Tibial nerve (tissue), 4 donors: ENCODE data around the gene BRD3OS. TPM values are rescaled to one million over a fixed set of nuclear protein-coding genes. Genes with fewer than 3 reads are reported as not detected.

Experiments
- DNase-seq, 2 donors: peaks; one replicate each; pipeline ENCODE4 v3.0.0-alpha.2; 2019; ENCODE audit warnings: low spot score in 2 of 2
- H3K27ac ChIP-seq, 4 donors: fragments of 200-600 bp; sonication (generic) in 3 of 4; one replicate each; pipeline ENCODE4 v1.5.1; 2017 to 2019; ENCODE audit warnings: mild to moderate bottlenecking in 1 of 4
- H3K27me3 ChIP-seq, 2 donors: fragments of 200-600 bp; sonication (generic) in 1 of 2; one replicate each; pipeline versions ENCODE4 v1.5.1 to v1.6.0; 2017 to 2019
- H3K36me3 ChIP-seq, 3 donors: fragments of 200-600 bp; sonication (generic); one replicate each; pipeline ENCODE4 v1.5.1; 2018 to 2019
- H3K4me1 ChIP-seq, 4 donors: fragments of 200-600 bp; sonication (generic) in 3 of 4; one replicate each; pipeline ENCODE4 v1.5.1; 2017 to 2019
- H3K4me3 ChIP-seq, 4 donors: fragments of 200-600 bp; sonication (generic) in 3 of 4; one replicate each; pipeline ENCODE4 v1.5.1; 2017 to 2019; ENCODE audit warnings: mild to moderate bottlenecking in 1 of 4, moderate library complexity in 1 of 4
- H3K9me3 ChIP-seq, 4 donors: fragments of 200-600 bp; sonication (generic) in 3 of 4; one replicate each; pipeline ENCODE4 v1.5.1; 2017 to 2019
- CTCF ChIP-seq, 5 experiments: fragments of 200-600 bp in 3 of 5; fragments of 450-650 bp in 2 of 5; sonication (generic) in 3 of 5; IDR thresholded peaks; one replicate each; pipeline ENCODE4 v1.5.1; 2016 to 2019; ENCODE audit warnings: antibody characterized with exemption in 5 of 5, mild to moderate bottlenecking in 3 of 5, moderate library complexity in 2 of 5
- EP300 ChIP-seq, 2 donors: sonication (generic); formaldehyde crosslinking; IDR thresholded peaks; one replicate each; pipeline ENCODE4 v1.6.1; 2017; ENCODE audit warnings: antibody characterized with exemption in 2 of 2, mild to moderate bottlenecking in 1 of 2
- POLR2A ChIP-seq, 2 donors: fragments of 450-650 bp; IDR thresholded peaks; one replicate each; pipeline ENCODE4 v1.6.1; 2017; ENCODE audit warnings: antibody characterized with exemption in 2 of 2, mild to moderate bottlenecking in 2 of 2, moderate library complexity in 2 of 2
- WGBS, 2 donors: methylation state at CpG; one replicate each; pipeline ENCODE4 v1.1.5; 2018; 5-methylcytosine and 5-hydroxymethylcytosine counted together
- total RNA-seq, 4 donors: library from RNA; depleted of rRNA; stranded (reverse); fragments of >200 nt; gene quantifications; one replicate each; pipeline ENCODE4 v1.1.0, GENCODE V29; 2016

The BRD3OS gene
- total RNA-seq, 4 donors from 2014 or later, result 9.2 to 28.2 (median 13.7) TPM

- Histone ChIP-seq H3K27me3 (no peaks in the 10 kb centered on the region), H3K36me3 (peaks cover 0 to 63% (median 9%) of the 10 kb centered on the region in 3 donors), H3K9me3 (no peaks in the 10 kb centered on the region), H3K27ac (no peak overlapping the region), H3K4me3 (no peak overlapping the region), H3K4me1 (peaks cover 0 to 12% (median 7%) of the 10 kb centered on the region in 4 donors)
- DNase-seq, result no peak
- TF ChIP-seq CTCF (IDR thresholded peaks at IDR 0.05) (no peak), POLR2A (IDR thresholded peaks at IDR 0.05) (no peak), EP300 (IDR thresholded peaks at IDR 0.05) (no peak)
- 92 to 93% methylated on average over 9 of the region's 9 CpGs for WGBS, 2 donors
Measured at GRCh38 chr9:134028076-134028475, 2.8 kb downstream of the BRD3OS start.

GRCh38 chr9:134028575-134029247 is 3.4 kb downstream of the BRD3OS start:
- Histone ChIP-seq H3K4me1 (peaks cover 0 to 12% (median 7%) of the 10 kb centered on the region in 4 donors), H3K4me3 (no peak overlapping the region), H3K27me3 (no peaks in the 10 kb centered on the region), H3K36me3 (peaks cover 0 to 69% (median 15%) of the 10 kb centered on the region in 3 donors), H3K27ac (no peak overlapping the region), H3K9me3 (no peaks in the 10 kb centered on the region)
- no peak for DNase-seq
- WGBS, 2 donors, result 85 to 88% methylated on average over 22 of the region's 22 CpGs
- TF ChIP-seq CTCF (IDR thresholded peaks at IDR 0.05) (no peak), POLR2A (IDR thresholded peaks at IDR 0.05) (no peak), EP300 (IDR thresholded peaks at IDR 0.05) (no peak)

GRCh38 chr9:134029248-134030226 is 4.3 kb downstream of the BRD3OS start:
- Histone ChIP-seq H3K4me1 (peaks cover 0 to 12% (median 7%) of the 10 kb centered on the region in 4 donors), H3K36me3 (peaks cover 0 to 78% (median 20%) of the 10 kb centered on the region in 3 donors), H3K27ac (no peak overlapping the region), H3K4me3 (no peak overlapping the region), H3K9me3 (no peaks in the 10 kb centered on the region), H3K27me3 (no peaks in the 10 kb centered on the region)
- DNase-seq, result no peak
- 87 to 88% methylated on average over 21 of the region's 21 CpGs for WGBS, 2 donors
- no peak for TF ChIP-seq CTCF (IDR thresholded peaks at IDR 0.05)
- no peak for TF ChIP-seq EP300 (IDR thresholded peaks at IDR 0.05)
- TF ChIP-seq POLR2A (IDR thresholded peaks at IDR 0.05), result no peak

GRCh38 chr9:134030821-134031470 is 5.7 kb downstream of the BRD3OS start:
- no peak for DNase-seq
- Histone ChIP-seq H3K36me3 (peaks cover 0 to 92% (median 30%) of the 10 kb centered on the region in 3 donors), H3K27ac (no peak overlapping the region), H3K27me3 (no peaks in the 10 kb centered on the region), H3K4me1 (peaks cover 0 to 11% (median 6%) of the 10 kb centered on the region in 4 donors), H3K4me3 (no peak overlapping the region), H3K9me3 (no peaks in the 10 kb centered on the region)
- WGBS, 2 donors, result 77 to 81% methylated on average over 28 to 29 of the region's 29 CpGs
- TF ChIP-seq POLR2A (IDR thresholded peaks at IDR 0.05) (no peak), CTCF (IDR thresholded peaks at IDR 0.05) (no peak), EP300 (IDR thresholded peaks at IDR 0.05) (no peak)
